AG10803 (cell line): Measurements from ENCODE around the gene GAK.

Source experiments
- DNase-seq: peaks from one replicate; pipeline ENCODE4 v3.0.0; 2010; ENCODE audit warnings: low read depth
- H3K4me3 ChIP-seq: 2 replicates; pipeline ENCODE4 v1.5.1; 2011; ENCODE audit warnings: mild to moderate bottlenecking, low read length, control low read depth
- TF ChIP-seq, protein P1 (sequence below): conservative IDR thresholded peaks from 2 replicates; pipeline ENCODE4 v1.5.1; 2011; ENCODE audit warnings: mild to moderate bottlenecking, low read length, control low read depth, inconsistent platforms

Gene GAK

DNA sequence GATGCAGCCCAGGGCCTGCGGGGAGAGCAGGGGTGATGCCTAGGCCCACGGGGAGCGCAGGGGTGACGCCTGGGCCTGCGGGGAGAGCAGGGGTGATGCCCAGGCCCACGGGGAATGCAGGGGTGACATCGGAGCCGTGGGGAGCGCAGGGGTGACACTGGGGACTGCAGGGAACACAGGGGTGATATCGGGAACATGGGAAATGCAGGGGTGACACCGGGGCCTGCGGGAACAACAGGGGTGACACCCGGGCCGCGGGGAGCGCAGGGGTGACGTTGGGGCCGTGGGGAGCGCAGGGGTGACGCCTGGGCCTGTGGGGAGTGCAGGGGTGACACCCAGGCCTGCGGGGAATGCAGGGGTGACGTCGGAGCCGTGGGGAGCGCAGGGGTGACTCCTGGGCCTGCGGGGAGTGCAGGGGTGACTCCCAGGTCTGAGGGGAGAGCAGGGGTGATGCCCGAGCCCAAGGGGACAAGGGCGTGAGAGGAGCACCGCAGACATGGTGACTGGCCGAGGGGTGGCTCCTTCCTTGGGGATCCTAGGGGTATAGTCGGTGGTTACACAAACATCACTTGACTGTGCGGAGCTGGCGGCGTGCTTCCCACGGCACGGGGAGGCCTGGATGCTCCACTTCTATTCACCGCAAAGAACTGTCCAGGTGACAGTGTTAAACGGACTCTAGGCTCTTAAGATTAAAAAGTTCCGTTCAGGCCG is 38.0 kb downstream of the GAK start:
- no peak for DNase-seq
- H3K4me3 ChIP-seq: no peak overlapping the region
- TF ChIP-seq, protein P1, sequence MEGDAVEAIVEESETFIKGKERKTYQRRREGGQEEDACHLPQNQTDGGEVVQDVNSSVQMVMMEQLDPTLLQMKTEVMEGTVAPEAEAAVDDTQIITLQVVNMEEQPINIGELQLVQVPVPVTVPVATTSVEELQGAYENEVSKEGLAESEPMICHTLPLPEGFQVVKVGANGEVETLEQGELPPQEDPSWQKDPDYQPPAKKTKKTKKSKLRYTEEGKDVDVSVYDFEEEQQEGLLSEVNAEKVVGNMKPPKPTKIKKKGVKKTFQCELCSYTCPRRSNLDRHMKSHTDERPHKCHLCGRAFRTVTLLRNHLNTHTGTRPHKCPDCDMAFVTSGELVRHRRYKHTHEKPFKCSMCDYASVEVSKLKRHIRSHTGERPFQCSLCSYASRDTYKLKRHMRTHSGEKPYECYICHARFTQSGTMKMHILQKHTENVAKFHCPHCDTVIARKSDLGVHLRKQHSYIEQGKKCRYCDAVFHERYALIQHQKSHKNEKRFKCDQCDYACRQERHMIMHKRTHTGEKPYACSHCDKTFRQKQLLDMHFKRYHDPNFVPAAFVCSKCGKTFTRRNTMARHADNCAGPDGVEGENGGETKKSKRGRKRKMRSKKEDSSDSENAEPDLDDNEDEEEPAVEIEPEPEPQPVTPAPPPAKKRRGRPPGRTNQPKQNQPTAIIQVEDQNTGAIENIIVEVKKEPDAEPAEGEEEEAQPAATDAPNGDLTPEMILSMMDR: no peak

DNA sequence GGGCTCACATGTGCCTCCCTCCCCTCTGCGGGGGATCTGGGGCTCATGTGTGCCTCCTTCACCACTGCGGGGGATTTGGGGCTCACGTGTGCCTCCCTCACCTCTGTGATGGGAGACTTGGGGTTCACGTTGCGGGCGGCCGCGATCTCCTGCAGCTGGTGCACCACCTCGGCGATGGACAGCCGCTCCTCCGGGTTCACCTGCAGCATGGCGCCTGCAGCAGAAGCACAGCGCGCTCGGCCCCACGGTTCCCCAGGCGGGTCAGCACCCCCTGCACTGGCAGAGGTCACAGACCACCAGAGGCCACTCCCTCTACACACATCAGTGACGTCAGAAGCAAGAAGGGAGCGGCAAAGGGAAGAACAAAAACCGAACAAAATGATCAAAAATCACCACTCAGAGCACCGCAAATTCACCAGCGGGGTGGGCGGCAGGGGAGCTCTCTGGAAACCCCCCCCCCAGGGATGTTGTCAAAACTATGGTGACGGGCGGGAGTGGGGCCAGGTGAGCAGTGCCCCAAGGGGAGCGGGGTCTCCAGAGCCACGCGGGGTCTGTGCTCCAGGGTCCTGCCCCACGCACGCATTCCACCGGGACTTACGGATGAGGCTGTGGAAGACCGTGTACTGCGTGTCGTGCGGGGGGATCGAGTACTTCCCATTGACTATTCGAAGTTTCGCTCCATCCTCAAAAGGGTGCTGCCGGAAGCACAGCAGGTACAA is 38.7 kb downstream of the GAK start:
- H3K4me3 ChIP-seq: no peak overlapping the region
- DNase-seq: no peak
- TF ChIP-seq, protein P1: no peak

DNA sequence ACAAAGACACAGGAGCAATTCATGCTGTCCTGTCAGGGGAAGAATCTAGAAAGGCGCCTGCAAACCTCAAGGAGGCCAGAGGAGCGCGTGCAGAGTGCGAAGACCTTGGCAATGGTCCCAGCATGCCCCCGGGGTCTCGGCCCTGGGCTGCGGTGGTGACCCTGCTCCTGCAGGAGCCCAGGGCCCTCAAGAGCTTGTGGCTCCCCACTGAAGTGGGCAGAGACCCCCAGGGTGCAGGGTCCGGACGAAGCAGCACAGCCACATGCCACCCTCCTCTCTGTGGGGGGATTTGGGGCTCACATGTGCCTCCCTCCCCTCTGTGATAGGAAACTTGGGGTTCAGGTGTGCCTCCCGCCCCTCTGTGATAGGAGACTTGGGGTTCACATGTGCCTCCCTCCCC is 39.3 kb downstream of the GAK start:
- no peak overlapping the region for H3K4me3 ChIP-seq
- TF ChIP-seq, protein P1: no peak
- no peak for DNase-seq

DNA sequence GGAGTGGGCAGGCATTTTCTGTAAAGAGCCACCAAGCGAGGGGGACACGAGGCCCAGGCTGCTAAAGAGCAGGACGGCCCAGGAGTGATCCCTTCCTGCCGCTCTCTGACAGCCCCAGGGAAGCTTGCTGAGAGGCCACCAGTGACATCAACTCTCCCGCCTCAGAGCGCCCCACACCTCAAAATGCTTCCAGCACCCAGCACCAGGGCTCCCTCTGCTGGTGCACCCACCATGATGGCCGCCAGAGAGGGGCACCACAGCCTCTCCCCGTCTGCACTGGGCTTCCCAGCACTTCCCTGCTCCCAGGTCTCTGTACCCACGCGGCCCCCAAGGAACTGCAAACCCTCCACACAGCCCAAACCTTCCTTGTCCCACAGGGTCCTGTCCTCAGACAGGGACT is 40.4 kb downstream of the GAK start:
- TF ChIP-seq, protein P1: 0 out of 2 replicates have a peak, but pooled peaks have one; percentile 4
- H3K4me3 ChIP-seq: no peak overlapping the region
- no peak for DNase-seq

DNA sequence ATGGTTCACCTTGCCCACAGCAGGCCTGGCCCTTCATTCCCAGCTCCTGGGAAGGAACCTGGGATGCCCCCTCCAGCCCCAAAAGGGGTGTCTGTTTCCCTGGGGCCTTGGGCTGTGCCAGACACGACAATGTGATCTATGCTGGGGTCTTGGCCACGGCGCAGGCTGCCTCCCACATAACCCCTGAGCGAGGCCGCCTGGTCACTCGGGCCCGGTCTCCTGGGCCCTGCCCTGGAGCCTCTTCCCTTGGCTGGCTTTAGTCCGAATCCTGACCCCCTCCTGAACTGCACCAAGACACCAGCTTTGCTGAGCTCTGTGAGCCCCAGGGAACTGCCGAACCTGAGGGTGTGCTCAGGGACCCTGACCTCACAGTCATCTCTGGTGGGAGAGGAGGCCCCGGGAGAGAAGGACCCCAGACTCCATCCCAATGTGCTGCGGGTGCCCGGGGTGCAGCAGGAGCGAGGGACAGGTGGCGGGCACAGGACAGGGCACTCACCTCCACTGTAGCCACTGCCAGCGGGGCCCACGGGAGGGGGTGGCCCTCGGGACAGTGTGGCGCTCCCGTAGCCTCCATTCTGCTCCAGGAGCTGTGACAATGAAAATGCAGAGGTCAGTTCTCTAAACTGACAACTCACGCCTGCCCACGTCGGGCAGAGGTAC is 42.0 kb downstream of the GAK start:
- no peak overlapping the region for H3K4me3 ChIP-seq
- DNase-seq: no peak
- TF ChIP-seq, protein P1: no peak

DNA sequence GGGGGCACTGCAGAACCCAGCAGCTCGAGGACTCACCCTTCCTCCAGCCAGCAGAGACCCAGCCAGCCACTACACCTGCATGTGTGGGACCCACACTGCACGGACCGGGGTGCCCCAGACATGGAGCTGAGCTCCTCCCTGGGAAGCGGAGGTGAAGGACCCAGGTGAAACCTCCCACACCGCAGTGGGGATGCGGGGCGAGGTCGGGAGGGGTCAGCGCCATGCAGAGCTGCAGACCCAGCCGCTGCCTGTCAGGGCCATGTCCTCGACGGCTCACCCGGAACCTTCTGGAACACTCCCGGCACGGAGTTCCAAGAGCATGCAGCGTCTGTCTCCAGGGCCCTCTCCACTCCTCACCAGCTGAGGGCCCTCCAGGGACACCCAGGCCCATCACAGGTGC is 42.6 kb downstream of the GAK start:
- TF ChIP-seq, protein P1: no peak
- no peak overlapping the region for H3K4me3 ChIP-seq
- no peak for DNase-seq
